WTC11 (cell line): ENCODE data around the gene GJA10. TPM values are rescaled to one million over a fixed set of nuclear protein-coding genes. Genes with fewer than 3 reads are reported as not detected.

ENCODE experiments used
- ATAC-seq: fragments of 200-7000 bp; cut with Tn5 transposase; 2 replicates; pipeline ENCODE4 v1.10.0; 2021; ENCODE audit warnings: mild to moderate bottlenecking, moderate library complexity
- CTCF ChIA-PET: fragments of 300-600 bp; sonication (Branson Sonifier 250); formaldehyde crosslinking; loops from one replicate; lab custom pipeline; 2021; ENCODE audit warnings: antibody characterized with exemption; lab: Charles Lee
- POLR2A ChIA-PET: fragments of 350-600 bp; sonication (Branson Sonifier 250); formaldehyde crosslinking; loops from one replicate; lab custom pipeline; 2021; ENCODE audit warnings: antibody characterized with exemption; lab: Charles Lee
- DNase-seq: peaks from one replicate; pipeline ENCODE4 v3.0.0; 2021; ENCODE audit warnings: low spot score
- H3K27ac Mint-ChIP-seq: 2 replicates; pipeline ENCODE4 v1.8.0; 2021; ENCODE audit warnings: mixed read lengths
- H3K27me3 Mint-ChIP-seq: 2 replicates; pipeline ENCODE4 v1.8.0; 2021; ENCODE audit warnings: low read depth, mild to moderate bottlenecking, moderate library complexity, mixed read lengths
- H3K36me3 Mint-ChIP-seq: 2 replicates; pipeline ENCODE4 v1.8.0; 2021; ENCODE audit warnings: mixed read lengths
- H3K4me1 Mint-ChIP-seq: 2 replicates; pipeline ENCODE4 v1.8.0; 2022; ENCODE audit warnings: mixed read lengths
- H3K4me3 Mint-ChIP-seq: 2 replicates; pipeline ENCODE4 v1.8.0; 2021; ENCODE audit warnings: mild to moderate bottlenecking, moderate library complexity, mixed read lengths
- H3K9me3 Mint-ChIP-seq: 2 replicates; pipeline ENCODE4 v1.8.0; 2021; ENCODE audit warnings: mixed read lengths
- CBFB ChIP-seq: sonication (generic); formaldehyde crosslinking; IDR thresholded peaks from 2 replicates; pipeline ENCODE4 v1.8.1; 2022; ENCODE audit warnings: mild to moderate bottlenecking, low read depth, missing genetic modification reagents
- CREM ChIP-seq: sonication (generic); formaldehyde crosslinking; IDR thresholded peaks from 2 replicates; pipeline ENCODE4 v1.8.1; 2022; ENCODE audit warnings: mild to moderate bottlenecking, missing genetic modification reagents, moderate library complexity
- E2F4 ChIP-seq: sonication (generic); formaldehyde crosslinking; IDR thresholded peaks from 2 replicates; pipeline ENCODE4 v1.8.1; 2022; ENCODE audit warnings: low read depth, mild to moderate bottlenecking, moderate library complexity, missing genetic modification reagents, borderline replicate concordance
- E2F5 ChIP-seq: sonication (generic); formaldehyde crosslinking; IDR thresholded peaks from 2 replicates; pipeline ENCODE4 v1.8.1; 2022; ENCODE audit warnings: mild to moderate bottlenecking, moderate library complexity, missing genetic modification reagents
- ESRRA ChIP-seq: sonication (generic); formaldehyde crosslinking; IDR thresholded peaks from 2 replicates; pipeline ENCODE4 v1.8.1; 2022; ENCODE audit warnings: mild to moderate bottlenecking, missing genetic modification reagents, borderline replicate concordance
- GABPB1 ChIP-seq: sonication (generic); formaldehyde crosslinking; IDR thresholded peaks from 2 replicates; pipeline ENCODE4 v1.8.1; 2023; ENCODE audit warnings: mild to moderate bottlenecking, missing genetic modification reagents
- HMGA2 ChIP-seq: fragments of 250-450 bp; sonication (Bioruptor Pico); IDR thresholded peaks from 2 replicates; pipeline ENCODE4 v1.4.0; 2021; ENCODE audit warnings: mild to moderate bottlenecking, moderate library complexity
- JAZF1 ChIP-seq: fragments of 250-450 bp; sonication (Bioruptor Pico); IDR thresholded peaks from 2 replicates; pipeline ENCODE4 v1.9.0; 2021; ENCODE audit warnings: moderate library complexity, mild to moderate bottlenecking, inconsistent platforms
- JUN ChIP-seq: sonication (generic); formaldehyde crosslinking; IDR thresholded peaks from 2 replicates; pipeline ENCODE4 v1.8.0; 2023; ENCODE audit warnings: mild to moderate bottlenecking, missing genetic modification reagents
- SMAD3 ChIP-seq: sonication (generic); formaldehyde crosslinking; IDR thresholded peaks from 2 replicates; pipeline ENCODE4 v1.8.0; 2022; ENCODE audit warnings: missing genetic modification reagents, mild to moderate bottlenecking, borderline replicate concordance
- ZMAT4 ChIP-seq: fragments of 250-450 bp; sonication (Bioruptor Pico); IDR thresholded peaks from 2 replicates; pipeline ENCODE4 v1.9.0; 2021; ENCODE audit warnings: mild to moderate bottlenecking
- ZNF281 ChIP-seq: sonication (generic); formaldehyde crosslinking; IDR thresholded peaks from 2 replicates; pipeline ENCODE4 v1.8.0; 2023; ENCODE audit warnings: mild to moderate bottlenecking, missing genetic modification reagents
- ZNF396 ChIP-seq: fragments of 250-450 bp; sonication (Bioruptor Pico); IDR thresholded peaks from 2 replicates; pipeline ENCODE4 v1.8.0; 2021; ENCODE audit warnings: mild to moderate bottlenecking, moderate library complexity, borderline replicate concordance
- total RNA-seq: library from RNA; stranded (reverse); gene quantifications from 3 replicates; pipeline ENCODE4 v1.2.3, GENCODE V29; 2021
- TF ChIP-seq, protein P1 (sequence below): sonication (generic); formaldehyde crosslinking; IDR thresholded peaks from 2 replicates; pipeline ENCODE4 v1.8.1; 2023; ENCODE audit warnings: mild to moderate bottlenecking, missing genetic modification reagents, moderate library complexity
- TF ChIP-seq, protein P2 (sequence below): sonication (generic); formaldehyde crosslinking; IDR thresholded peaks from 2 replicates; pipeline ENCODE4 v1.8.0; 2022; ENCODE audit warnings: mild to moderate bottlenecking, missing genetic modification reagents
- TF ChIP-seq, protein P3 (sequence below): sonication (generic); formaldehyde crosslinking; IDR thresholded peaks from 2 replicates; pipeline ENCODE4 v1.8.1; 2023; ENCODE audit warnings: mild to moderate bottlenecking, missing genetic modification reagents, moderate library complexity
- TF ChIP-seq, protein P4 (sequence below): sonication (generic); formaldehyde crosslinking; IDR thresholded peaks from 2 replicates; pipeline ENCODE4 v1.8.0; 2022; ENCODE audit warnings: mild to moderate bottlenecking, missing genetic modification reagents
- TF ChIP-seq, protein P5 (sequence below): sonication (generic); formaldehyde crosslinking; IDR thresholded peaks from 2 replicates; pipeline ENCODE4 v1.8.1; 2023; ENCODE audit warnings: mild to moderate bottlenecking, moderate library complexity, missing genetic modification reagents
- TF ChIP-seq, protein P6 (sequence below): sonication (generic); formaldehyde crosslinking; IDR thresholded peaks from 2 replicates; pipeline ENCODE4 v1.8.0; 2023; ENCODE audit warnings: missing genetic modification reagents, mild to moderate bottlenecking, borderline replicate concordance
- TF ChIP-seq, protein P7 (sequence below): sonication (generic); formaldehyde crosslinking; IDR thresholded peaks from 2 replicates; pipeline ENCODE4 v1.8.0; 2023; ENCODE audit warnings: missing genetic modification reagents

The GJA10 gene
- total RNA-seq, 1 experiment from 2014 or later = not detected

DNA sequence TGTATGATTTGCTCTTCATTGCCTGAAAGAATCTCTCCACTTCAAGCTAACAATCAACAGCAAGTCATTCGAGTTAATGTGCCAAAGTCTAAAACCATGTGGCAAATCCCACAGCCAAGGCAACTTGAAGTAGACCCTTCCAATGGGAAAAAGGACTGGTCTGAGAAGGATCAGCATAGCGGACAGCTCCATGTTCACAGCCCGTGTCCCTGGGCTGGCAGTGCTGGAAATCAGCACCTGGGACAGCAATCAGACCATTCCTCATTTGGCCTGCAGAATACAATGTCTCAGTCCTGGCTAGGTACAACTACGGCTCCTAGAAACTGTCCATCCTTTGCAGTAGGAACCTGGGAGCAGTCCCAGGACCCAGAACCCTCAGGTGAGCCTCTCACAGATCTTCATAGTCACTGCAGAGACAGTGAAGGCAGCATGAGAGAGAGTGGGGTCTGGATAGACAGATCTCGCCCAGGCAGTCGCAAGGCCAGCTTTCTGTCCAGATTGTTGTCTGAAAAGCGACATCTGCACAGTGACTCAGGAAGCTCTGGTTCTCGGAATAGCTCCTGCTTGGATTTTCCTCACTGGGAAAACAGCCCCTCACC, 1.1 kb downstream of the GJA10 start:
- no peaks in the 10 kb centered on the region for H3K9me3 Mint-ChIP-seq
- no peak overlapping the region for H3K4me3 Mint-ChIP-seq
- ChIA-PET CTCF (interaction anchor here (0.5 to 1.4 kb wide), 2 partner anchors 45 to 228 kb away, joined by 3 to 8 read pairs; no protein-coding TSS in a partner anchor), POLR2A (interaction anchor here (0.6 kb wide), 1 partner anchor 76 kb away, joined by 3 read pairs; the partner anchor contains the start of gene MDN1)
- H3K27me3 Mint-ChIP-seq = peaks cover 44% of the 10 kb centered on the region
- H3K36me3 Mint-ChIP-seq = no peaks in the 10 kb centered on the region
- H3K4me1 Mint-ChIP-seq = peaks cover 33% of the 10 kb centered on the region
- ATAC-seq (peak; percentile 96), DNase-seq (peak; percentile 69)
- H3K27ac Mint-ChIP-seq = no peak overlapping the region
- TF ChIP-seq, protein P1, sequence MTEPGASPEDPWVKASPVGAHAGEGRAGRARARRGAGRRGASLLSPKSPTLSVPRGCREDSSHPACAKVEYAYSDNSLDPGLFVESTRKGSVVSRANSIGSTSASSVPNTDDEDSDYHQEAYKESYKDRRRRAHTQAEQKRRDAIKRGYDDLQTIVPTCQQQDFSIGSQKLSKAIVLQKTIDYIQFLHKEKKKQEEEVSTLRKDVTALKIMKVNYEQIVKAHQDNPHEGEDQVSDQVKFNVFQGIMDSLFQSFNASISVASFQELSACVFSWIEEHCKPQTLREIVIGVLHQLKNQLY = peak; percentile 46; the same call in 1 of the 2 replicates
- TF ChIP-seq ZNF396 (no peak; the same call in 1 of the 2 replicates), GABPB1 (CRISPR knock-in tag) (no peak), E2F4 (CRISPR knock-in tag) (peak; percentile 74; the same call in 1 of the 2 replicates), JAZF1 (CRISPR knock-in tag) (no peak), SMAD3 (peak; percentile 91), CBFB (CRISPR knock-in tag) (no peak), CREM (CRISPR knock-in tag) (0 out of 2 replicates have a peak, but pooled peaks have one; percentile 25), ZMAT4 (no peak), JUN (CRISPR knock-in tag) (peak; percentile 96), ESRRA (CRISPR knock-in tag) (peak; percentile 94), E2F5 (CRISPR knock-in tag) (peak; percentile 46; the same call in 1 of the 2 replicates), ZNF281 (CRISPR knock-in tag) (peak; percentile 89), HMGA2 (CRISPR knock-in tag) (no peak)
- TF ChIP-seq, protein P2, sequence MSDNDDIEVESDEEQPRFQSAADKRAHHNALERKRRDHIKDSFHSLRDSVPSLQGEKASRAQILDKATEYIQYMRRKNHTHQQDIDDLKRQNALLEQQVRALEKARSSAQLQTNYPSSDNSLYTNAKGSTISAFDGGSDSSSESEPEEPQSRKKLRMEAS (CRISPR knock-in tag) = peak; percentile 45; the same call in 1 of the 2 replicates
- TF ChIP-seq, protein P3, sequence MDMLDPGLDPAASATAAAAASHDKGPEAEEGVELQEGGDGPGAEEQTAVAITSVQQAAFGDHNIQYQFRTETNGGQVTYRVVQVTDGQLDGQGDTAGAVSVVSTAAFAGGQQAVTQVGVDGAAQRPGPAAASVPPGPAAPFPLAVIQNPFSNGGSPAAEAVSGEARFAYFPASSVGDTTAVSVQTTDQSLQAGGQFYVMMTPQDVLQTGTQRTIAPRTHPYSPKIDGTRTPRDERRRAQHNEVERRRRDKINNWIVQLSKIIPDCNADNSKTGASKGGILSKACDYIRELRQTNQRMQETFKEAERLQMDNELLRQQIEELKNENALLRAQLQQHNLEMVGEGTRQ (CRISPR knock-in tag) = no peak
- TF ChIP-seq, protein P4, sequence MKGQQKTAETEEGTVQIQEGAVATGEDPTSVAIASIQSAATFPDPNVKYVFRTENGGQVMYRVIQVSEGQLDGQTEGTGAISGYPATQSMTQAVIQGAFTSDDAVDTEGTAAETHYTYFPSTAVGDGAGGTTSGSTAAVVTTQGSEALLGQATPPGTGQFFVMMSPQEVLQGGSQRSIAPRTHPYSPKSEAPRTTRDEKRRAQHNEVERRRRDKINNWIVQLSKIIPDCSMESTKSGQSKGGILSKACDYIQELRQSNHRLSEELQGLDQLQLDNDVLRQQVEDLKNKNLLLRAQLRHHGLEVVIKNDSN = peak; percentile 77; the same call in 1 of the 2 replicates
- TF ChIP-seq, protein P5, sequence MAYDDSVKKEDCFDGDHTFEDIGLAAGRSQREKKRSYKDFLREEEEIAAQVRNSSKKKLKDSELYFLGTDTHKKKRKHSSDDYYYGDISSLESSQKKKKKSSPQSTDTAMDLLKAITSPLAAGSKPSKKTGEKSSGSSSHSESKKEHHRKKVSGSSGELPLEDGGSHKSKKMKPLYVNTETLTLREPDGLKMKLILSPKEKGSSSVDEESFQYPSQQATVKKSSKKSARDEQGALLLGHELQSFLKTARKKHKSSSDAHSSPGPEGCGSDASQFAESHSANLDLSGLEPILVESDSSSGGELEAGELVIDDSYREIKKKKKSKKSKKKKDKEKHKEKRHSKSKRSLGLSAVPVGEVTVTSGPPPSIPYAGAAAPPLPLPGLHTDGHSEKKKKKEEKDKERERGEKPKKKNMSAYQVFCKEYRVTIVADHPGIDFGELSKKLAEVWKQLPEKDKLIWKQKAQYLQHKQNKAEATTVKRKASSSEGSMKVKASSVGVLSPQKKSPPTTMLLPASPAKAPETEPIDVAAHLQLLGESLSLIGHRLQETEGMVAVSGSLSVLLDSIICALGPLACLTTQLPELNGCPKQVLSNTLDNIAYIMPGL (CRISPR knock-in tag) = no peak
- TF ChIP-seq, protein P6, sequence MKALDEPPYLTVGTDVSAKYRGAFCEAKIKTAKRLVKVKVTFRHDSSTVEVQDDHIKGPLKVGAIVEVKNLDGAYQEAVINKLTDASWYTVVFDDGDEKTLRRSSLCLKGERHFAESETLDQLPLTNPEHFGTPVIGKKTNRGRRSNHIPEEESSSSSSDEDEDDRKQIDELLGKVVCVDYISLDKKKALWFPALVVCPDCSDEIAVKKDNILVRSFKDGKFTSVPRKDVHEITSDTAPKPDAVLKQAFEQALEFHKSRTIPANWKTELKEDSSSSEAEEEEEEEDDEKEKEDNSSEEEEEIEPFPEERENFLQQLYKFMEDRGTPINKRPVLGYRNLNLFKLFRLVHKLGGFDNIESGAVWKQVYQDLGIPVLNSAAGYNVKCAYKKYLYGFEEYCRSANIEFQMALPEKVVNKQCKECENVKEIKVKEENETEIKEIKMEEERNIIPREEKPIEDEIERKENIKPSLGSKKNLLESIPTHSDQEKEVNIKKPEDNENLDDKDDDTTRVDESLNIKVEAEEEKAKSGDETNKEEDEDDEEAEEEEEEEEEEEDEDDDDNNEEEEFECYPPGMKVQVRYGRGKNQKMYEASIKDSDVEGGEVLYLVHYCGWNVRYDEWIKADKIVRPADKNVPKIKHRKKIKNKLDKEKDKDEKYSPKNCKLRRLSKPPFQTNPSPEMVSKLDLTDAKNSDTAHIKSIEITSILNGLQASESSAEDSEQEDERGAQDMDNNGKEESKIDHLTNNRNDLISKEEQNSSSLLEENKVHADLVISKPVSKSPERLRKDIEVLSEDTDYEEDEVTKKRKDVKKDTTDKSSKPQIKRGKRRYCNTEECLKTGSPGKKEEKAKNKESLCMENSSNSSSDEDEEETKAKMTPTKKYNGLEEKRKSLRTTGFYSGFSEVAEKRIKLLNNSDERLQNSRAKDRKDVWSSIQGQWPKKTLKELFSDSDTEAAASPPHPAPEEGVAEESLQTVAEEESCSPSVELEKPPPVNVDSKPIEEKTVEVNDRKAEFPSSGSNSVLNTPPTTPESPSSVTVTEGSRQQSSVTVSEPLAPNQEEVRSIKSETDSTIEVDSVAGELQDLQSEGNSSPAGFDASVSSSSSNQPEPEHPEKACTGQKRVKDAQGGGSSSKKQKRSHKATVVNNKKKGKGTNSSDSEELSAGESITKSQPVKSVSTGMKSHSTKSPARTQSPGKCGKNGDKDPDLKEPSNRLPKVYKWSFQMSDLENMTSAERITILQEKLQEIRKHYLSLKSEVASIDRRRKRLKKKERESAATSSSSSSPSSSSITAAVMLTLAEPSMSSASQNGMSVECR = peak; percentile 97; the same call in 1 of the 2 replicates
- TF ChIP-seq, protein P7, sequence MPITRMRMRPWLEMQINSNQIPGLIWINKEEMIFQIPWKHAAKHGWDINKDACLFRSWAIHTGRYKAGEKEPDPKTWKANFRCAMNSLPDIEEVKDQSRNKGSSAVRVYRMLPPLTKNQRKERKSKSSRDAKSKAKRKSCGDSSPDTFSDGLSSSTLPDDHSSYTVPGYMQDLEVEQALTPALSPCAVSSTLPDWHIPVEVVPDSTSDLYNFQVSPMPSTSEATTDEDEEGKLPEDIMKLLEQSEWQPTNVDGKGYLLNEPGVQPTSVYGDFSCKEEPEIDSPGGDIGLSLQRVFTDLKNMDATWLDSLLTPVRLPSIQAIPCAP (CRISPR knock-in tag) = peak; percentile 80; the same call in 1 of the 2 replicates
